Neuronal stem cell (in vitro differentiated cells): ENCODE measurements around the gene PTPN21.

Experiments
- DNase-seq: peaks from one replicate; pipeline ENCODE4 v3.0.0-alpha.2; 2013; ENCODE audit warnings: low spot score
- H2AFZ ChIP-seq: one replicate; pipeline ENCODE4 v1.6.1; 2013; ENCODE audit warnings: mild to moderate bottlenecking, low read length, inconsistent platforms
- H2AK5ac ChIP-seq: 2 replicates; pipeline ENCODE4 v1.6.1; 2013; ENCODE audit warnings: low read depth, mild to moderate bottlenecking, inconsistent platforms, low read length, moderate library complexity, mixed read lengths
- H2BK120ac ChIP-seq: 2 replicates; pipeline ENCODE4 v1.6.1; 2013; ENCODE audit warnings: low read depth, mild to moderate bottlenecking, inconsistent platforms, low read length, moderate library complexity, mixed read lengths
- H2BK12ac ChIP-seq: one replicate; pipeline ENCODE4 v1.6.1; 2013; ENCODE audit warnings: low read length, inconsistent platforms
- H2BK15ac ChIP-seq: 2 replicates; pipeline ENCODE4 v1.6.1; 2013; ENCODE audit warnings: mild to moderate bottlenecking, low read length, inconsistent platforms, mixed read lengths
- H2BK5ac ChIP-seq: one replicate; pipeline ENCODE4 v1.6.1; 2013; ENCODE audit warnings: inconsistent platforms, mild to moderate bottlenecking, low read length, moderate library complexity
- H3K14ac ChIP-seq: one replicate; pipeline ENCODE4 v1.6.1; 2013; ENCODE audit warnings: low read length, inconsistent platforms
- H3K18ac ChIP-seq: 2 replicates; pipeline ENCODE4 v1.6.1; 2013; ENCODE audit warnings: low read length, inconsistent platforms
- H3K23ac ChIP-seq: 2 replicates; pipeline ENCODE4 v1.6.1; 2013; ENCODE audit warnings: low read depth, mild to moderate bottlenecking, mixed read lengths, low read length, inconsistent platforms; ENCODE audit not compliant: poor library complexity
- H3K27ac ChIP-seq: replicated peaks from 3 replicates; pipeline ENCODE4 v1.5.1; 2013; ENCODE audit warnings: low read length, inconsistent platforms
- H3K27me3 ChIP-seq, 3 experiments: 2 replicates each; pipeline ENCODE4 v1.6.1; 2013; ENCODE audit warnings: low read length in 3 of 3, mild to moderate bottlenecking in 2 of 3, inconsistent platforms in 1 of 3, low read depth in 1 of 3, mixed read lengths in 1 of 3, moderate library complexity in 1 of 3; ENCODE audit not compliant: control insufficient read depth in 3 of 3, insufficient read depth in 3 of 3
- H3K36me3 ChIP-seq, 2 donors: replicated peaks in 1 of 2; 2 replicates each; pipeline ENCODE4 v1.6.1; 2013; ENCODE audit warnings: low read length in 2 of 2; ENCODE audit not compliant: control insufficient read depth in 2 of 2, insufficient read depth in 2 of 2
- H3K4ac ChIP-seq: 2 replicates; pipeline ENCODE4 v1.6.1; 2013; ENCODE audit warnings: inconsistent platforms, mild to moderate bottlenecking, low read length, moderate library complexity
- H3K4me1 ChIP-seq, 2 donors: 1 replicate in 1 of 2; 2 replicates in 1 of 2; pipeline ENCODE4 v1.6.1; 2013; ENCODE audit warnings: low read length in 2 of 2, low read depth in 1 of 2; ENCODE audit not compliant: control insufficient read depth in 2 of 2, insufficient read depth in 1 of 2
- H3K4me2 ChIP-seq: one replicate; pipeline ENCODE4 v1.6.1; 2013; ENCODE audit warnings: mild to moderate bottlenecking, low read length, inconsistent platforms; ENCODE audit not compliant: insufficient read depth, poor library complexity, severe bottlenecking
- H3K4me3 ChIP-seq, 2 donors: 2 replicates each; pipeline ENCODE4 v1.5.1; 2013; ENCODE audit warnings: low read length in 2 of 2, mild to moderate bottlenecking in 2 of 2, inconsistent platforms in 1 of 2, moderate library complexity in 1 of 2
- H3K79me1 ChIP-seq: one replicate; pipeline ENCODE4 v1.6.1; 2013; ENCODE audit warnings: low read depth, mild to moderate bottlenecking, inconsistent platforms, low read length, moderate library complexity
- H3K9ac ChIP-seq: one replicate; pipeline ENCODE4 v1.6.1; 2013; ENCODE audit warnings: mild to moderate bottlenecking, low read depth, low read length, inconsistent platforms; ENCODE audit not compliant: poor library complexity
- H3K9me3 ChIP-seq, 2 donors: replicated peaks in 1 of 2; 2 replicates each; pipeline versions ENCODE3 to v1.6.1; 2013; ENCODE audit warnings: low read length in 2 of 2, mild to moderate bottlenecking in 2 of 2, inconsistent platforms in 1 of 2, low read depth in 1 of 2, mixed read lengths in 1 of 2, moderate library complexity in 1 of 2; ENCODE audit not compliant: control insufficient read depth in 2 of 2, insufficient read depth in 1 of 2
- H4K8ac ChIP-seq: one replicate; pipeline ENCODE4 v1.6.1; 2013; ENCODE audit warnings: low read depth, mild to moderate bottlenecking, inconsistent platforms, low read length, moderate library complexity
- H4K91ac ChIP-seq: one replicate; pipeline ENCODE4 v1.6.1; 2013; ENCODE audit warnings: low read length, low read depth, mild to moderate bottlenecking, inconsistent platforms; ENCODE audit not compliant: poor library complexity
- WGBS, 2 donors: extraction: QIAGEN DNeasy Blood & Tissue Kit; methylation state at CpG; one replicate each; pipeline ENCODE4 v1.1.7; 2013; ENCODE audit warnings: missing lambda C conversion rate in 2 of 2, mixed read lengths in 1 of 2; ENCODE audit not compliant: insufficient read length in 2 of 2, insufficient replicate concordance in 1 of 2; ENCODE audit errors: extremely low coverage in 2 of 2; 5-methylcytosine and 5-hydroxymethylcytosine counted together

PTPN21 gene

GRCh38 chr14:88550078-88550477 is 4.7 kb downstream of the PTPN21 start:
- Histone ChIP-seq H4K8ac (no peak overlapping the region), H3K4ac (no peak overlapping the region), H3K18ac (no peak overlapping the region), H2AFZ (no peak overlapping the region), H3K9ac (no peak overlapping the region), H3K27me3 (no peaks in the 10 kb centered on the region), H3K27ac (no peak overlapping the region), H2BK15ac (no peak overlapping the region), H2AK5ac (no peak overlapping the region), H3K23ac (no peak overlapping the region), H3K4me3 (peak overlapping the region in 1 of 2 donors; percentile 35), H3K4me2 (no peak overlapping the region), H2BK12ac (no peak overlapping the region), H3K14ac (no peak overlapping the region), H3K9me3 (no peaks in the 10 kb centered on the region), H3K79me1 (peaks cover 6% of the 10 kb centered on the region), H3K36me3 (peaks cover 15 to 48% of the 10 kb centered on the region in 2 donors), H2BK120ac (no peak overlapping the region), H2BK5ac (no peak overlapping the region), H3K4me1 (peaks cover 5% of the 10 kb centered on the region in 2 donors), H4K91ac (no peak overlapping the region)
- no peak for DNase-seq
- WGBS, 2 donors: no CpG with 5 or more reads among the region's 15 CpGs

- H4K8ac ChIP-seq: no peak overlapping the region
- H4K91ac ChIP-seq: no peak overlapping the region
- H3K36me3 ChIP-seq: peaks cover 15 to 70% of the 10 kb centered on the region in 2 donors
- no peak overlapping the region for H3K4ac ChIP-seq
- no peak overlapping the region for H3K23ac ChIP-seq
- H3K18ac ChIP-seq: no peak overlapping the region
- H2BK12ac ChIP-seq: no peak overlapping the region
- DNase-seq: no peak
- no peak overlapping the region for H3K4me3 ChIP-seq
- no peak overlapping the region for H2AFZ ChIP-seq
- no peaks in the 10 kb centered on the region for H3K9me3 ChIP-seq
- no peak overlapping the region for H2BK120ac ChIP-seq
- H3K79me1 ChIP-seq: peaks cover 6% of the 10 kb centered on the region
- H3K4me2 ChIP-seq: no peak overlapping the region
- no peak overlapping the region for H2AK5ac ChIP-seq
- H3K27ac ChIP-seq: no peak overlapping the region
- H3K4me1 ChIP-seq: peaks cover 2 to 5% of the 10 kb centered on the region in 2 donors
- no peak overlapping the region for H3K14ac ChIP-seq
- no peaks in the 10 kb centered on the region for H3K27me3 ChIP-seq
- no peak overlapping the region for H2BK15ac ChIP-seq
- no peak overlapping the region for H2BK5ac ChIP-seq
- WGBS, 2 donors: no CpG with 5 or more reads among the region's 3 CpGs
- H3K9ac ChIP-seq: no peak overlapping the region
These were observed 7.4 kb downstream of the PTPN21 start for GRCh38 chr14:88547386-88547780.

GRCh38 chr14:88546621-88547385 is 8.0 kb downstream of the PTPN21 start:
- H2BK12ac ChIP-seq: no peak overlapping the region
- H3K18ac ChIP-seq: no peak overlapping the region
- no peak overlapping the region for H3K23ac ChIP-seq
- no peak overlapping the region for H2BK15ac ChIP-seq
- H2BK5ac ChIP-seq: no peak overlapping the region
- H3K4me2 ChIP-seq: no peak overlapping the region
- H2BK120ac ChIP-seq: no peak overlapping the region
- no peak overlapping the region for H4K91ac ChIP-seq
- no peak overlapping the region for H3K9ac ChIP-seq
- peaks cover 1 to 2% of the 10 kb centered on the region in 2 donors for H3K4me1 ChIP-seq
- H3K79me1 ChIP-seq: peaks cover 3% of the 10 kb centered on the region
- H3K27me3 ChIP-seq: no peaks in the 10 kb centered on the region
- H3K27ac ChIP-seq: no peak overlapping the region
- no peak overlapping the region for H2AFZ ChIP-seq
- no CpG with 5 or more reads among the region's 4 CpGs for WGBS, 2 donors
- DNase-seq: no peak
- H3K4me3 ChIP-seq: no peak overlapping the region
- H3K36me3 ChIP-seq: peaks cover 15 to 75% of the 10 kb centered on the region in 2 donors
- no peaks in the 10 kb centered on the region for H3K9me3 ChIP-seq
- no peak overlapping the region for H3K4ac ChIP-seq
- H2AK5ac ChIP-seq: no peak overlapping the region
- no peak overlapping the region for H3K14ac ChIP-seq
- no peak overlapping the region for H4K8ac ChIP-seq

- Histone ChIP-seq H3K36me3 (peaks cover 15 to 85% of the 10 kb centered on the region in 2 donors), H2BK15ac (no peak overlapping the region), H2BK5ac (no peak overlapping the region), H3K27ac (no peak overlapping the region), H3K4me1 (no peaks in the 10 kb centered on the region), H4K91ac (no peak overlapping the region), H3K4me2 (no peak overlapping the region), H3K14ac (no peak overlapping the region), H2BK12ac (no peak overlapping the region), H3K4me3 (no peak overlapping the region), H2AFZ (no peak overlapping the region), H3K79me1 (peaks cover 2% of the 10 kb centered on the region), H4K8ac (no peak overlapping the region), H3K4ac (no peak overlapping the region), H3K18ac (no peak overlapping the region), H3K23ac (no peak overlapping the region), H3K27me3 (no peaks in the 10 kb centered on the region), H3K9ac (no peak overlapping the region), H3K9me3 (no peaks in the 10 kb centered on the region), H2BK120ac (no peak overlapping the region), H2AK5ac (no peak overlapping the region)
- no peak for DNase-seq
- WGBS, 2 donors: no CpG with 5 or more reads among the region's 3 CpGs
These were observed 9.6 kb downstream of the PTPN21 start for GRCh38 chr14:88545256-88545655.
